ENCODE results near the gene NPTX1. TPM values are rescaled to one million over a fixed set of nuclear protein-coding genes. Genes with fewer than 3 reads are reported as not detected.
A peak's percentile ranks its signal among the peaks of the same experiment; 100 is the strongest.

Gene NPTX1
- total RNA-seq, 1 donor: 2.2 TPM

GRCh38 chr17:80474231-80474960, 2.0 kb downstream of the NPTX1 start:
- TF ChIP-seq, protein P1, sequence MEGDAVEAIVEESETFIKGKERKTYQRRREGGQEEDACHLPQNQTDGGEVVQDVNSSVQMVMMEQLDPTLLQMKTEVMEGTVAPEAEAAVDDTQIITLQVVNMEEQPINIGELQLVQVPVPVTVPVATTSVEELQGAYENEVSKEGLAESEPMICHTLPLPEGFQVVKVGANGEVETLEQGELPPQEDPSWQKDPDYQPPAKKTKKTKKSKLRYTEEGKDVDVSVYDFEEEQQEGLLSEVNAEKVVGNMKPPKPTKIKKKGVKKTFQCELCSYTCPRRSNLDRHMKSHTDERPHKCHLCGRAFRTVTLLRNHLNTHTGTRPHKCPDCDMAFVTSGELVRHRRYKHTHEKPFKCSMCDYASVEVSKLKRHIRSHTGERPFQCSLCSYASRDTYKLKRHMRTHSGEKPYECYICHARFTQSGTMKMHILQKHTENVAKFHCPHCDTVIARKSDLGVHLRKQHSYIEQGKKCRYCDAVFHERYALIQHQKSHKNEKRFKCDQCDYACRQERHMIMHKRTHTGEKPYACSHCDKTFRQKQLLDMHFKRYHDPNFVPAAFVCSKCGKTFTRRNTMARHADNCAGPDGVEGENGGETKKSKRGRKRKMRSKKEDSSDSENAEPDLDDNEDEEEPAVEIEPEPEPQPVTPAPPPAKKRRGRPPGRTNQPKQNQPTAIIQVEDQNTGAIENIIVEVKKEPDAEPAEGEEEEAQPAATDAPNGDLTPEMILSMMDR (IDR thresholded peaks at IDR 0.05; ENCODE audit: insufficient read depth, low read depth, low read length): peak; percentile 14
- DNase-seq (ENCODE audit: low read depth): peak; percentile 53
- no peak overlapping the region for H3K4me3 ChIP-seq (ENCODE audit: low read depth, low read length)

DNA sequence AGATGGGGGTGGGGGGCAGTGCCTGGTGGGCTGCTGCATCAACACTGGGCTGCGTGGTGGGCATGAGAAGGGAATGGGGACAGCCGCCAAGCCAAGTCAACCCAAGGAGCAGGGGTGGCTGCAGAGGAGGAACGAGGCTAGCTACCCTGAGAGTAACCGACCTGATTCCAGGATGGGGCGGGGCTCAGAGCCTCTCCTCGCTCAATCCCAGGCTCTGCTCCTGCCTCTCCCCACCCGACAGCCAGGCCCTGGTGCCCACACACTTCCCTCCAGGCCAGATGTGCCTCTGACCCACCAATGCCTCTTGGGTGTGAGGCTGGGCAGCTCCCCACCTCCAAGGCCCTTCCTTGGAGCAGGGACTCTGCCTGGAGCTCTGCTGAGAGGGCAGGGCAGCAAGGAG, 2.7 kb downstream of the NPTX1 start:
- TF ChIP-seq, protein P1 (IDR thresholded peaks at IDR 0.05; ENCODE audit: insufficient read depth, low read depth, low read length): no peak
- H3K4me3 ChIP-seq (ENCODE audit: low read depth, low read length): no peak overlapping the region

DNA sequence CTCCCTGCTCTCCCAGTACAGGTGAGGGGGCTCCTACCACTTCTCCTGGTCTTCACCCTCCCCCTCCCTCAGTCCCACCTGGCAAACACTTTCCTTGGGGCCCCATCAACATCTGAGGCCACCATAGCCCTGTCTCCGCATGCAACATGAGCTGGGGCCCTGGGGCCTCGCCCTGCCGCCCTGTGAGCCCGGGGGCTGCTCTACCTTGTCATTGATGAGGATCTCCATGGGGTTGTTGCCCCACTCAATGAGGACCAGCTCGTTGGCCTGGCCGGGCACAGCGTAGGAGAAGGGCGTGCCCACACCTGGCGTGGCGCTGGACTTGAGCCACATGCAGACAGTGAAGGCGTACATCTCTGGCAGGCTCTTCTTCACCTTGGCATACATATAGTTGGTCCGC, 3.4 kb downstream of the NPTX1 start:
- TF ChIP-seq, protein P1 (IDR thresholded peaks at IDR 0.05; ENCODE audit: insufficient read depth, low read depth, low read length): no peak
- no peak for DNase-seq (ENCODE audit: low read depth)
- no peak overlapping the region for H3K4me3 ChIP-seq (ENCODE audit: low read depth, low read length)

More for the DNA sequence above, 2.7 kb downstream of the NPTX1 start:
- no peak for DNase-seq (ENCODE audit: low read depth)

- no peak for DNase-seq (ENCODE audit: low read depth)
- H3K4me3 ChIP-seq (ENCODE audit: low read depth, low read length): no peak overlapping the region
- TF ChIP-seq, protein P1 (IDR thresholded peaks at IDR 0.05; ENCODE audit: insufficient read depth, low read depth, low read length): no peak
These were observed 4.5 kb downstream of the NPTX1 start for GRCh38 chr17:80471922-80472321.

DNA sequence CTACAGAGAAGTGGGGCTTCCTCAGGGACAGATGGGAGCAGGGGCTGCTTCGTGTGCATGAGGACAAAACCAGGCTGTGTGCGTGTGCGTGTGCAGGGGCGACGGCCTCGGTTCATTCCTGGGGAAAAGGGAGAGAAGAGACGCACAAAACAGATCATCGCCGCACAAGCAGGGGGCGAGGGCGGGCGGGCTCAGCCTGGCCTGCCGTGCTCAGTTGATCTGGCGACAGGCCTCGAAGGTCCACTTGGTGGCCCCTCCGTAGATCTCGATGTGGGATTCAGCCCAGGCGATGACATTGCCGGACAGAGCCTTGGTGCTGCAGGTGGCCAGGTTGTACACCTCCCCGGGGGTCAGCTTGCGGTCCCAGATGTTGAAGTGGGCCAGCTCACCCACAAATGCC, 5.8 kb downstream of the NPTX1 start:
- TF ChIP-seq, protein P1 (IDR thresholded peaks at IDR 0.05; ENCODE audit: insufficient read depth, low read depth, low read length): no peak
- no peak for DNase-seq (ENCODE audit: low read depth)
- no peak overlapping the region for H3K4me3 ChIP-seq (ENCODE audit: low read depth, low read length)

DNA sequence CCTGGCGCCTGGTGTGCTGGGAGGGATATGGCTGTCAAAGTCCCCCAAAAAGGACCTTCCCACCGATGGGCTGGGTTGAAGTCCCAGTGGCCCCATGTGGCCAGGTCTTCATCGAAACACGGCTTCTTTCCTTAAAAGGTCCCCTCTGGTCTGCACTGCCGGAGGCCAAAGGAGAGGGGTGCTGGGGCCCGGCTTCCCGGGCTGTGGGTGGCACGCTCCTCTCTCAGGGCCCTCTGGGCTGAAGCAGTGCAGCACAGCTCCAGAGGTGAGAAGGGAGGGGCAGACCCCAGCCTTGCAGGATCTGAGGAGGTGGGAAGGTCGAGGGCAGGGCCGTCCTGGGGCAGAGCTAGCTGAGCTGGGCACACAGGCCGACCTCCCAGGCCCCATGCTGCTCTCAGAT, 6.7 kb downstream of the NPTX1 start:
- no peak for DNase-seq (ENCODE audit: low read depth)
- TF ChIP-seq, protein P1 (IDR thresholded peaks at IDR 0.05; ENCODE audit: insufficient read depth, low read depth, low read length): no peak
- H3K4me3 ChIP-seq (ENCODE audit: low read depth, low read length): no peak overlapping the region

Data from fibroblast of villous mesenchyme (primary cell).